GM19463 (cell line): Measurements from ENCODE around the gene MRPL41.
"Not testable (repeated sequence)": the region's sequence is repeated elsewhere in the genome, so short reads cannot be mapped to it uniquely, and the experiment has no call there.

Experiments
- ATAC-seq: cut with Tn5 transposase; IDR thresholded peaks from one replicate; pipeline ENCODE4 v1.9.1; 2021; ENCODE audit warnings: mild to moderate bottlenecking, moderate library complexity; ENCODE audit not compliant: unreplicated experiment

MRPL41 gene

GRCh38 chr9:137551264-137552021 is at the start of gene MRPL41:
Gene MRPL41 (plus strand): TSS chr9:137551879. CDS start chr9:137552082, 203 bp downstream.
- peak; percentile 85 for ATAC-seq

- ATAC-seq, result no peak
Observed at GRCh38 chr9:137502008-137502911, 49.4 kb upstream of the MRPL41 start.

DNA sequence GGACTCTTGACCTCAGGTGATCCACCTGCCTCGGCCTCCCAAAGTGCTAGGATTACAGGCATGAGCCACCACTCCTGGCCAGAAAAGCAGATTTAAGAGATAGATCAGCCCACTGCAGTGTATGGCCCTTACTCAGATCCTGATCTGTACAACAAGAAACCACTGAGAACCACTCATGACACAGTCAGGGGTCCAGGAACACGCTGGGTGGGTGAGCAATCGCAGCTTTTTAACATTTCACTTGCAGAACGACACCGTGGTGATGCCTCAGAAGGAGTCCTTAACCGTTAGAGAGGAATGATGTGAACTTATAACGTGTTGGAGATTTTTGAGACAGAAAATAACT is 47.3 kb upstream of the MRPL41 start:
- ATAC-seq, result no peak

GRCh38 chr9:137505421-137506140 is 46.1 kb upstream of the MRPL41 start:
- no peak for ATAC-seq

DNA sequence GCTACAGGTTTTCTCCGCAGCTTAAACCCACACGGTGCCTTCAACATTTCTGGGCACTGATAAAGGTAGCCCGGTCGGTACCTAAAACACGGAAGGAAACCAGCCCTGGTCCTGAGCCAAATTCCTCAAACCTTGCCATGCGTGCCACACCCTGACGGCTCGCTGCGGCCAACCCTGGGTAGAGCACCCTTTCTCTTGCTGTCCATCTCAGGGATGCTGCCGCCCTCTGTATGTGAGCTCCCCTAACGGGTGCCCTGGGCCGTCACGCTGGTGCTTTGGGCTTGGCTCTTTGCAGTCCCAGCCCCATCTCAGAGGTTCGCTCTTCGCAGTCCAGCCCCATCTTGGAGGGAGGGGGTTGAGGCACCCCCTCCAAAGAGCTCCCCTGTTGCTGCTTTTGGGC is 45.4 kb upstream of the MRPL41 start:
- ATAC-seq, result no peak

- no peak for ATAC-seq
Observed at GRCh38 chr9:137506702-137507171, 44.9 kb upstream of the MRPL41 start.

- ATAC-seq, result no peak
Observed at GRCh38 chr9:137509198-137509597, 42.5 kb upstream of the MRPL41 start.

GRCh38 chr9:137511126-137511525 is 40.6 kb upstream of the MRPL41 start:
- not testable (repeated sequence) for ATAC-seq

DNA sequence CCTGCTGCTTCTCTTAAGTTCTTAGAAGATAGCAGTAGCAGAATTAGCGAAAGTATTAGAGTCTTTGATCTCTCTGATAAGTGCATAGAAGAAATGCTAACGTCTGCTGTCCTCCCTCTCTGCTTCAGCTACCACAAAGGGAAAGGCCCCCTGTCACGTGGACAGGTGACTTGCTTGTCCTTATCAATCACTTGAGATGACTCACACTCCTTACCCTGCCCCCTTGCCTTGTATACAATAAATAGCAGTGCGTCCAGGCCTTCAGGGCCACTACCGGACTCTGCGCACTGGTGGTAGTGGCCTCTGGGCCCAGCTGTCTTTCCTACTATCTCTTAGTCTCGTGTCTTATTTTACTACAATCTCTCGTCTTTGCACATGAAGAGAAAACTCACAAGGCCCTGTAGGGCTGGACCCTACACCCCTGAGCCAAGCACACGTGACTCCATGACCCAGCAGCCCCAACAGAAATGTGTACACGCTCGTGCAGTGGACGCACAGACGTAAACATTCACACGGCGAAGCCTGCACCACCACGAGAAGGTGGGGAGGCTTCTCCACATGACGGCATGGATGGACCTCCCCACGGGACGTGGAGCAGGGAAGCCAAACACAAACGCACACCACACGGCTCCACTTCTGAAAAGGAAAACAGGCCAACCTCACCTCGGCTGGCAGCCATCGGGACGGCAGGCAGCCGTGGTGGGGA is 39.8 kb upstream of the MRPL41 start:
- no peak for ATAC-seq

GRCh38 chr9:137513136-137513535 is 38.5 kb upstream of the MRPL41 start:
- ATAC-seq, result not testable (repeated sequence)

DNA sequence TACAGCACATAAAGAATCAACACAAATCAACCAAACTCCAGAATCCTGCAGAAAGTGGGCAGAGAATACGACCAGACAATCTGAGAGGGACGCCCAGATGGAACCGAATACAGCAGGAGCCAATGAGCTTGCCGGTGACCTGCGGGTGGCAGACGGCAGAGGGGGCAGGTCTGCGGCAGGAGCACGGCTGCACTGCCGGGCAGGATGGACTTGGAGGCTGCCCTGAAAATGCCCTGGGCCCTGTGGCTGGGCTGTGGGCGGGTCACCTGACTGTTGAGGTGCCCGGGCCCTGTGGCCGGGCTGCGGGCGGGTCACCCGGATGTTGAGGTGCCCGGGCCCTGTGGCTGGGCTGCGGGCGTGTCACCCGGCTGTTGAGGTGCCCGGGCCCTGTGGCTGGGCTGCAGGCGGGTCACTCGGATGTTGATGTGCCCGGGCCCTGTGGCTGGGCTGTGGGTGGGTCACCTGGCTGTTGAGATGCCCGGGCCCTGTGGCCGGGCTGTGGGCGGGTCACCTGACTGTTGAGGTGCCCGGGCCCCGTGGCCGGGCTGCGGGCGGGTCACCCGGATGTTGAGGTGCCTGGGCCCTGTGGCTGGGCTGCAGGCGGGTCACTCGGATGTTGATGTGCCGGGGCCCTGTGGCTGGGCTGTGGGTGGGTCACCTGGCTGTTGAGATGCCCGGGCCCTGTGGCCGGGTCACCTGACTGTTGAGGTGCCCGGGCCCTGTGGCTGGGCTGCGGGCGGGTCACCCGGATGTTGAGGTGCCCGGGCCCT is 37.7 kb upstream of the MRPL41 start:
- not testable (repeated sequence) for ATAC-seq

GRCh38 chr9:137514691-137515337 is 36.9 kb upstream of the MRPL41 start:
- ATAC-seq, result no peak

GRCh38 chr9:137515338-137515724 is 36.3 kb upstream of the MRPL41 start:
- ATAC-seq, result no peak

GRCh38 chr9:137516144-137516917 is 35.3 kb upstream of the MRPL41 start:
- ATAC-seq, result no peak

DNA sequence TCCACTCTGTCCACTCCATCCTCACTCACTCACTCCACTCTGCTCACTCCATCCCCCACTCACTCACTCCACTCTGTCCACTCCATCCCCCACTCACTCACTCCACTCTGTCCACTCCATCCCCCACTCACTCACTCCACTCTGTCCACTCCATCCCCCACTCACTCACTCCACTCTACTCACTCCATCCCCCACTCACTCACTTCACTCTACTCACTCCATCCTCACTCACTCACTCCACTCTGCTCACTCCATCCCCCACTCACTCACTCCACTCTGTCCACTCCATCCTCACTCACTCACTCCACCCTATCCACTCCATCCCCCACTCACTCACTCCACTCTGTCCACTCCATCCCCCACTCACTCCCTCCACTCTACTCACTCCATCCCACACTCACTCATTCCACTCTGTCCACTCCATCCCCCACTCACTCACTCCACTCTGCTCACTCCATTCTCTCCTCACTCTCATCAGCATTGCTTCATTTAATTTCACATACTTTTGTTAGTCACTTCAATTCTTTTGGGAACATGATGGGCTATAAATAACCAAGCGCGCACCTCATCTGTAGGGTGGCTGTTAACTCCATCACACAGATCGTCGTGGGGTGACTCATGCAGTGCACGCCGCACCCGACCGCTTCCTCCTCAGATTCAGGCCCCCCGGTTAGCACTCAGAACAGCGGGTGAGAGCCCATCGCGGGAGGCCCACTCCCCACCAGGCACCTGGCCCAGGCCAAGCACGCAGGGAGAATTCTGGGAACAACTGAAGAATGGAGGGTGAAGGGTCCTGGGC is 32.8 kb upstream of the MRPL41 start:
- not testable (repeated sequence) for ATAC-seq

GRCh38 chr9:137519553-137519952 is 32.1 kb upstream of the MRPL41 start:
- no peak for ATAC-seq

- no peak for ATAC-seq
Observed at GRCh38 chr9:137520614-137521404, 30.9 kb upstream of the MRPL41 start.
